H1 (cell line): ENCODE data around the gene TCIRG1. TPM values are rescaled to one million over a fixed set of nuclear protein-coding genes. Genes with fewer than 3 reads are reported as not detected.

Source experiments
- CTCF ChIA-PET: fragments of 300-600 bp; sonication (Branson Sonifier 250); formaldehyde crosslinking; loops from one replicate; lab custom pipeline; 2021; ENCODE audit not compliant: partially characterized antibody; lab: Charles Lee
- POLR2A ChIA-PET: fragments of 300-600 bp; sonication (Branson Sonifier 250); formaldehyde crosslinking; loops from one replicate; lab custom pipeline; 2021; ENCODE audit warnings: inconsistent platforms; ENCODE audit not compliant: partially characterized antibody; lab: Charles Lee
- DNase-seq, 2 experiments: peaks; one replicate each; pipeline versions ENCODE4 v3.0.0 to v3.0.0-alpha.2; 2010 to 2022; ENCODE audit warnings: low spot score in 2 of 2, low read depth in 1 of 2, mixed read lengths in 1 of 2
- FAIRE-seq: peaks from 2 replicates; lab custom pipeline; 2011; peaks lifted over from hg19 to GRCh38; lab: Jason Lieb, UNC
- H2AFZ ChIP-seq: 2 replicates; pipeline ENCODE4 v1.8.1; 2012; ENCODE audit warnings: low read length, inconsistent platforms
- H2AK5ac ChIP-seq: 2 replicates; pipeline ENCODE4 v1.6.1; 2013; ENCODE audit warnings: low read depth, low read length
- H2BK120ac ChIP-seq: replicated peaks from 2 replicates; pipeline ENCODE3; 2013; ENCODE audit warnings: low read depth, low read length, inconsistent platforms
- H2BK12ac ChIP-seq: 2 replicates; pipeline ENCODE4 v1.6.1; 2013; ENCODE audit warnings: low read depth, low read length
- H2BK15ac ChIP-seq: 2 replicates; pipeline ENCODE4 v1.6.1; 2013; ENCODE audit warnings: low read length
- H2BK20ac ChIP-seq: 2 replicates; pipeline ENCODE4 v1.6.1; 2013; ENCODE audit warnings: low read length
- H2BK5ac ChIP-seq: 2 replicates; pipeline ENCODE4 v1.6.1; 2013; ENCODE audit warnings: low read depth, low read length
- H3K14ac ChIP-seq: 2 replicates; pipeline ENCODE4 v1.6.1; 2013; ENCODE audit warnings: inconsistent platforms; ENCODE audit not compliant: insufficient read length
- H3K18ac ChIP-seq: 2 replicates; pipeline ENCODE4 v1.6.1; 2013; ENCODE audit warnings: low read length; ENCODE audit errors: extremely low read depth
- H3K23ac ChIP-seq: 2 replicates; pipeline ENCODE4 v1.6.1; 2013; ENCODE audit warnings: inconsistent platforms; ENCODE audit not compliant: insufficient read length
- H3K23me2 ChIP-seq: 2 replicates; pipeline ENCODE4 v1.6.1; 2013; ENCODE audit warnings: low read depth, low read length
- H3K27ac ChIP-seq: 2 replicates; pipeline ENCODE4 v1.6.1; 2011; ENCODE audit warnings: low read depth, low read length, inconsistent platforms
- H3K27me3 ChIP-seq, 4 experiments: replicated peaks in 1 of 4; 1 replicate in 1 of 4; 2 replicates in 3 of 4; pipeline versions ENCODE4 v1.6.1 to v1.8.1; 2011 to 2013; ENCODE audit warnings: low read length in 3 of 4, mild to moderate bottlenecking in 3 of 4, inconsistent platforms in 2 of 4, mixed read lengths in 2 of 4, moderate library complexity in 1 of 4; ENCODE audit not compliant: control insufficient read depth in 3 of 4, insufficient read depth in 3 of 4; ENCODE audit errors: extremely low read depth in 1 of 4
- H3K36me3 ChIP-seq, 4 experiments: 2 replicates each; pipeline versions ENCODE4 v1.6.1 to v1.8.1; 2011 to 2013; ENCODE audit warnings: mild to moderate bottlenecking in 4 of 4, low read length in 3 of 4, moderate library complexity in 2 of 4, control low read depth in 1 of 4, inconsistent platforms in 1 of 4; ENCODE audit not compliant: insufficient read depth in 4 of 4, control insufficient read depth in 2 of 4
- H3K4ac ChIP-seq: replicated peaks from 2 replicates; pipeline ENCODE3; 2013; ENCODE audit warnings: low read length, low read depth, mixed read lengths, inconsistent platforms; ENCODE audit not compliant: insufficient read length
- H3K4me1 ChIP-seq, 4 experiments: replicated peaks in 1 of 4; 1 replicate in 1 of 4; 2 replicates in 3 of 4; pipeline versions ENCODE4 v1.6.1 to v1.8.1; 2011 to 2013; ENCODE audit warnings: low read length in 3 of 4, inconsistent platforms in 2 of 4, mixed read lengths in 1 of 4; ENCODE audit not compliant: insufficient read depth in 4 of 4, control insufficient read depth in 3 of 4
- H3K4me2 ChIP-seq, 2 experiments: 2 replicates each; pipeline versions ENCODE4 v1.6.1 to v1.8.1; 2011 to 2013; ENCODE audit warnings: low read depth in 2 of 2, low read length in 2 of 2, control low read depth in 1 of 2, inconsistent platforms in 1 of 2, mild to moderate bottlenecking in 1 of 2; ENCODE audit not compliant: insufficient read depth in 1 of 2
- H3K4me3 ChIP-seq, 4 experiments: fragments of 200-600, 300-600 bp in 1 of 4; sonication (generic), shearing (Covaris generic), sonication (Bioruptor Twin) in 1 of 4; 2 replicates each; pipeline versions ENCODE4 v1.5.1 to v1.8.1; 2011 to 2016; ENCODE audit warnings: low read length in 4 of 4, low read depth in 3 of 4, control low read depth in 2 of 4, inconsistent platforms in 2 of 4, mild to moderate bottlenecking in 2 of 4, mixed read lengths in 1 of 4, moderate library complexity in 1 of 4; ENCODE audit not compliant: insufficient read depth in 2 of 4; ENCODE audit errors: extremely low read depth in 1 of 4
- H3K56ac ChIP-seq: replicated peaks from 2 replicates; pipeline ENCODE3; 2013; ENCODE audit warnings: low read depth, mild to moderate bottlenecking, mixed read lengths, low read length, inconsistent platforms; ENCODE audit not compliant: insufficient read length
- H3K79me1 ChIP-seq: 2 replicates; pipeline ENCODE4 v1.6.1; 2013; ENCODE audit warnings: low read depth, low read length, control low read depth
- H3K79me2 ChIP-seq, 2 experiments: 2 replicates each; pipeline versions ENCODE4 v1.6.1 to v1.8.1; 2012 to 2013; ENCODE audit warnings: low read length in 2 of 2, mild to moderate bottlenecking in 2 of 2, inconsistent platforms in 1 of 2; ENCODE audit not compliant: insufficient read depth in 2 of 2, control insufficient read depth in 1 of 2
- H3K9ac ChIP-seq, 4 experiments: replicated peaks in 1 of 4; 1 replicate in 1 of 4; 2 replicates in 3 of 4; pipeline versions ENCODE4 v1.6.1 to v1.8.1; 2011 to 2013; ENCODE audit warnings: low read depth in 3 of 4, low read length in 3 of 4, control low read depth in 2 of 4, mild to moderate bottlenecking in 2 of 4, moderate library complexity in 2 of 4, inconsistent platforms in 1 of 4; ENCODE audit errors: extremely low read depth in 1 of 4
- H3K9me3 ChIP-seq, 2 experiments: 2 replicates each; pipeline versions ENCODE4 v1.6.1 to v1.8.1; 2012 to 2013; ENCODE audit warnings: mild to moderate bottlenecking in 2 of 2, moderate library complexity in 2 of 2, control low read depth in 1 of 2, inconsistent platforms in 1 of 2, low read depth in 1 of 2, low read length in 1 of 2, mixed read lengths in 1 of 2; ENCODE audit not compliant: insufficient read depth in 2 of 2
- H4K20me1 ChIP-seq, 2 experiments: replicated peaks in 1 of 2; 2 replicates each; pipeline versions ENCODE3 to v1.8.1; 2011 to 2013; ENCODE audit warnings: inconsistent platforms in 2 of 2, low read length in 2 of 2, mild to moderate bottlenecking in 1 of 2; ENCODE audit not compliant: insufficient read depth in 2 of 2, control insufficient read depth in 1 of 2
- H4K5ac ChIP-seq: 2 replicates; pipeline ENCODE4 v1.6.1; 2013; ENCODE audit warnings: low read length, low read depth, mixed read lengths, inconsistent platforms; ENCODE audit not compliant: insufficient read length
- H4K8ac ChIP-seq: 2 replicates; pipeline ENCODE4 v1.8.0; 2013; ENCODE audit warnings: mild to moderate bottlenecking, moderate library complexity, low read length, inconsistent platforms; ENCODE audit not compliant: insufficient read depth; ENCODE audit errors: extremely low read depth
- H4K91ac ChIP-seq: replicated peaks from 2 replicates; pipeline ENCODE3; 2013; ENCODE audit warnings: low read length, mixed read lengths, inconsistent platforms; ENCODE audit not compliant: insufficient read length
- ATF3 ChIP-seq: IDR thresholded peaks from 2 replicates; pipeline ENCODE4 v1.6.1; 2011; ENCODE audit warnings: low read depth, mild to moderate bottlenecking, low read length; ENCODE audit not compliant: insufficient read depth
- BCL11A ChIP-seq, 2 experiments: IDR thresholded peaks; one replicate each; pipeline ENCODE4 v1.6.1; 2011; ENCODE audit warnings: low read depth in 2 of 2, low read length in 2 of 2, mild to moderate bottlenecking in 2 of 2
- CHD2 ChIP-seq: IDR thresholded peaks from 2 replicates; pipeline ENCODE4 v1.6.1; 2012; ENCODE audit warnings: low read length, improper control_type of control experiment
- FOSL1 ChIP-seq: IDR thresholded peaks from 2 replicates; pipeline ENCODE4 v1.6.1; 2011; ENCODE audit warnings: mild to moderate bottlenecking, low read depth, low read length, moderate library complexity; ENCODE audit not compliant: insufficient read depth
- HDAC2 ChIP-seq, 2 experiments: fragments of 300-600 bp in 1 of 2; sonication (generic) in 1 of 2; IDR thresholded peaks; 2 replicates each; pipeline ENCODE4 v1.6.1; 2011 to 2012; ENCODE audit warnings: low read depth in 2 of 2, low read length in 2 of 2, mild to moderate bottlenecking in 2 of 2, moderate library complexity in 2 of 2, borderline replicate concordance in 1 of 2, inconsistent platforms in 1 of 2
- HDAC6 ChIP-seq: IDR thresholded peaks from one replicate; pipeline ENCODE4 v1.7.1; 2012; ENCODE audit warnings: low read depth, mild to moderate bottlenecking, inconsistent platforms, low read length, moderate library complexity
- KDM4A ChIP-seq: IDR thresholded peaks from one replicate; pipeline ENCODE4 v1.7.1; 2012; ENCODE audit warnings: low read depth, mild to moderate bottlenecking, moderate library complexity, low read length, inconsistent platforms; ENCODE audit not compliant: severe bottlenecking
- POU5F1 ChIP-seq: IDR thresholded peaks from 2 replicates; pipeline ENCODE4 v1.6.1; 2011; ENCODE audit warnings: low read depth, mild to moderate bottlenecking, low read length, moderate library complexity
- RBBP5 ChIP-seq: IDR thresholded peaks from 2 replicates; pipeline ENCODE4 v1.7.1; 2012; ENCODE audit warnings: low read depth, mild to moderate bottlenecking, inconsistent platforms, low read length, moderate library complexity, borderline replicate concordance
- SRF ChIP-seq: IDR thresholded peaks from 2 replicates; pipeline ENCODE4 v1.6.1; 2011; ENCODE audit warnings: mild to moderate bottlenecking, low read depth, low read length, moderate library complexity
- WGBS, 2 experiments: shearing (Covaris generic) in 1 of 2; methylation state at CpG; one replicate each; pipeline versions ENCODE4 v1.1.6 to v1.1.7; 2013 to 2015; ENCODE audit warnings: low lambda C conversion rate in 2 of 2, mixed read lengths in 2 of 2, inconsistent platforms in 1 of 2, low coverage in 1 of 2, missing lambda C conversion rate in 1 of 2; ENCODE audit not compliant: insufficient replicate concordance in 2 of 2, insufficient coverage in 1 of 2, insufficient read length in 1 of 2; ENCODE audit errors: extremely low coverage in 1 of 2, missing lambda C conversion rate in 1 of 2; 5-methylcytosine and 5-hydroxymethylcytosine counted together
- polyA plus RNA-seq, 7 experiments: library from polyadenylated mRNA; depleted of rRNA in 3 of 7; stranded (reverse) in 5 of 7; unstranded in 2 of 7; fragments of >200 nt in 5 of 7; fragments of 200-250 nt in 2 of 7; gene quantifications; 1 replicate in 5 of 7; 2 replicates in 1 of 7; 4 replicates in 1 of 7; pipeline versions ENCODE4 v1.2.1 to v1.2.3, GENCODE V29; 2011 to 2013; ENCODE audit warnings: missing spikeins in 2 of 7, mixed read lengths in 2 of 7
- total RNA-seq: library from RNA; stranded (reverse); fragmentation: NEBNext Ultra II Directional; extraction: Animal tissue kit (Norgen Biotek cat#: 25700); gene quantifications from 2 replicates; pipeline ENCODE4 v1.2.1, GENCODE V29; 2021
- TF ChIP-seq, protein P1 (sequence below): IDR thresholded peaks from 2 replicates; pipeline ENCODE4 v1.6.1; 2012; ENCODE audit warnings: low read length, inconsistent platforms

The TCIRG1 gene
- total and polyA plus RNA-seq, 2 of the 8 experiments (the other 6 are each of a cell fraction or from before 2014, with no cell fraction given) = 25.3 to 39.6 TPM

GRCh38 chr11:68089679-68090078, 50.9 kb downstream of the TCIRG1 start:
- Histone ChIP-seq H3K27me3 (no peaks in the 10 kb centered on the region), H2BK15ac (no peak overlapping the region), H4K5ac (no peak overlapping the region), H3K4me3 (no peak overlapping the region), H2AK5ac (no peak overlapping the region), H3K79me1 (peaks cover 3% of the 10 kb centered on the region; the same call in 1 of the 2 replicates), H3K23me2 (no peaks in the 10 kb centered on the region), H2BK12ac (no peak overlapping the region), H2AFZ (no peak overlapping the region), H3K27ac (no peak overlapping the region), H3K14ac (no peak overlapping the region), H3K56ac (no peak overlapping the region), H2BK5ac (no peak overlapping the region), H3K79me2 (peaks cover 4 to 87% of the 10 kb centered on the region in 2 experiments; a peak in 3 of 4 replicates), H2BK120ac (no peak overlapping the region), H4K8ac (peak overlapping the region; percentile 68; the same call in 1 of the 2 replicates), H3K9me3 (no peaks in the 10 kb centered on the region), H4K20me1 (peaks cover 7 to 8% of the 10 kb centered on the region in 2 experiments), H3K4me2 (no peak overlapping the region), H2BK20ac (no peak overlapping the region), H3K9ac (no peak overlapping the region), H4K91ac (no peak overlapping the region), H3K18ac (no peak overlapping the region), H3K4me1 (no peaks in the 10 kb centered on the region), H3K4ac (no peak overlapping the region), H3K36me3 (peaks cover 0 to 12% (median 3%) of the 10 kb centered on the region in 4 experiments; a peak in 5 of 8 replicates), H3K23ac (no peak overlapping the region)
- no peak for DNase-seq
- POLR2A ChIA-PET = interaction anchor here (0.9 to 1.1 kb wide), 2 partner anchors 14 to 75 kb away, joined by 3 to 4 read pairs; no protein-coding TSS in a partner anchor
- 90% methylated on average over 8 of the region's 8 CpGs; no CpG with 5 or more reads in 1 of the 2 experiments for WGBS, 2 experiments
- CTCF ChIA-PET = no interaction called here
- no peak for FAIRE-seq
- no peak for TF ChIP-seq HDAC6
- no peak for TF ChIP-seq BCL11A (IDR thresholded peaks at IDR 0.05; ENCODE audit: low read depth in 2 of 2, low read length in 2 of 2)
- TF ChIP-seq HDAC2 (IDR thresholded peaks at IDR 0.05; ENCODE audit: borderline replicate concordance in 1 of 2, low read depth in 2 of 2, low read length in 2 of 2) = no peak
- TF ChIP-seq FOSL1 = no peak
- no peak for TF ChIP-seq KDM4A
- no peak for TF ChIP-seq ATF3
- no peak for TF ChIP-seq RBBP5
- no peak for TF ChIP-seq POU5F1
- TF ChIP-seq, protein P1, sequence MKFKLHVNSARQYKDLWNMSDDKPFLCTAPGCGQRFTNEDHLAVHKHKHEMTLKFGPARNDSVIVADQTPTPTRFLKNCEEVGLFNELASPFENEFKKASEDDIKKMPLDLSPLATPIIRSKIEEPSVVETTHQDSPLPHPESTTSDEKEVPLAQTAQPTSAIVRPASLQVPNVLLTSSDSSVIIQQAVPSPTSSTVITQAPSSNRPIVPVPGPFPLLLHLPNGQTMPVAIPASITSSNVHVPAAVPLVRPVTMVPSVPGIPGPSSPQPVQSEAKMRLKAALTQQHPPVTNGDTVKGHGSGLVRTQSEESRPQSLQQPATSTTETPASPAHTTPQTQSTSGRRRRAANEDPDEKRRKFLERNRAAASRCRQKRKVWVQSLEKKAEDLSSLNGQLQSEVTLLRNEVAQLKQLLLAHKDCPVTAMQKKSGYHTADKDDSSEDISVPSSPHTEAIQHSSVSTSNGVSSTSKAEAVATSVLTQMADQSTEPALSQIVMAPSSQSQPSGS = no peak
- TF ChIP-seq SRF = no peak
- TF ChIP-seq CHD2 = no peak
